SK-N-SH treated with all-trans-retinoic acid at 6 μM for 48 hours (cell line): ENCODE measurements around the gene KLHL20.
"Not testable (repeated sequence)": the region's sequence is repeated elsewhere in the genome, so short reads cannot be mapped to it uniquely, and the experiment has no call there.

Experiments used
- ATAC-seq: fragments of 200-7000 bp; cut with Tn5 transposase; 3 replicates; pipeline ENCODE4 v1.9.1; 2020; ENCODE audit warnings: mild to moderate bottlenecking, moderate library complexity
- ARNTL ChIP-seq: fragments of 450-650 bp; formaldehyde crosslinking; IDR thresholded peaks from 2 replicates; pipeline ENCODE4 v1.5.0; 2020; ENCODE audit warnings: low read depth, mild to moderate bottlenecking, moderate library complexity, borderline replicate concordance
- BACH2 ChIP-seq: fragments of 250-450 bp; sonication (Bioruptor Pico); IDR thresholded peaks from 2 replicates; pipeline ENCODE4 v1.9.0; 2021; ENCODE audit warnings: mild to moderate bottlenecking, borderline replicate concordance
- CREB5 ChIP-seq: fragments of 250-450 bp; sonication (Bioruptor Pico); IDR thresholded peaks from 2 replicates; pipeline ENCODE4 v1.5.1; 2020; ENCODE audit warnings: low read depth, mild to moderate bottlenecking, moderate library complexity
- CSDC2 ChIP-seq: fragments of 250-450 bp; sonication (Bioruptor Pico); IDR thresholded peaks from 2 replicates; pipeline ENCODE4 v1.5.0; 2020; ENCODE audit warnings: mild to moderate bottlenecking, moderate library complexity
- CSRNP3 ChIP-seq: fragments of 250-450 bp; sonication (Bioruptor Pico); IDR thresholded peaks from 2 replicates; pipeline ENCODE4 v1.5.1; 2021; ENCODE audit warnings: mild to moderate bottlenecking, moderate library complexity
- ESRRG ChIP-seq: fragments of 250-450 bp; sonication (Bioruptor Pico); IDR thresholded peaks from 2 replicates; pipeline ENCODE4 v1.6.1; 2021; ENCODE audit warnings: mild to moderate bottlenecking
- GLIS3 ChIP-seq: fragments of 250-450 bp; sonication (Bioruptor Pico); IDR thresholded peaks from 2 replicates; pipeline ENCODE4 v1.5.0; 2020; ENCODE audit warnings: mild to moderate bottlenecking, moderate library complexity
- ISL1 ChIP-seq: fragments of 250-450 bp; sonication (Bioruptor Pico); IDR thresholded peaks from 2 replicates; pipeline ENCODE4 v2.1.2; 2022; ENCODE audit warnings: mild to moderate bottlenecking, moderate library complexity
- OSR1 ChIP-seq: fragments of 250-450 bp; sonication (Bioruptor Pico); IDR thresholded peaks from 2 replicates; pipeline ENCODE4 v1.8.0; 2022; ENCODE audit warnings: moderate library complexity, mild to moderate bottlenecking, inconsistent platforms
- PATZ1 ChIP-seq: fragments of 250-450 bp; sonication (Bioruptor Pico); IDR thresholded peaks from 2 replicates; pipeline ENCODE4 v1.8.0; 2020; ENCODE audit warnings: mild to moderate bottlenecking, moderate library complexity, borderline replicate concordance
- POU6F1 ChIP-seq: fragments of 250-450 bp; sonication (Bioruptor Pico); IDR thresholded peaks from 2 replicates; pipeline ENCODE4 v1.8.0; 2021; ENCODE audit warnings: low read depth, mild to moderate bottlenecking, moderate library complexity, borderline replicate concordance
- PPARA ChIP-seq: fragments of 250-450 bp; sonication (Bioruptor Pico); IDR thresholded peaks from 2 replicates; pipeline ENCODE4 v1.5.0; 2020; ENCODE audit warnings: mild to moderate bottlenecking, borderline replicate concordance
- RARB ChIP-seq: fragments of 250-450 bp; sonication (Bioruptor Pico); IDR thresholded peaks from 2 replicates; pipeline ENCODE4 v1.8.0; 2021; ENCODE audit warnings: mild to moderate bottlenecking, moderate library complexity
- SNAI2 ChIP-seq: fragments of 250-450 bp; sonication (Bioruptor Pico); IDR thresholded peaks from 2 replicates; pipeline ENCODE4 v1.5.0; 2020; ENCODE audit warnings: mild to moderate bottlenecking, moderate library complexity
- TCF4 ChIP-seq: fragments of 250-450 bp; sonication (Bioruptor Pico); IDR thresholded peaks from 2 replicates; pipeline ENCODE4 v1.8.0; 2021; ENCODE audit warnings: mild to moderate bottlenecking, moderate library complexity, borderline replicate concordance
- TOX ChIP-seq: fragments of 250-450 bp; sonication (Bioruptor Pico); IDR thresholded peaks from 2 replicates; pipeline ENCODE4 v1.8.0; 2021; ENCODE audit warnings: mild to moderate bottlenecking, moderate library complexity, borderline replicate concordance
- TSHZ2 ChIP-seq: fragments of 250-450 bp; sonication (Bioruptor Pico); IDR thresholded peaks from 2 replicates; pipeline ENCODE4 v1.5.0; 2020; ENCODE audit warnings: mild to moderate bottlenecking, moderate library complexity
- ZFP3 ChIP-seq: fragments of 250-450 bp; sonication (Bioruptor Pico); IDR thresholded peaks from 2 replicates; pipeline ENCODE4 v1.5.0; 2020; ENCODE audit warnings: mild to moderate bottlenecking, moderate library complexity
- ZFP30 ChIP-seq: fragments of 450-650 bp; formaldehyde crosslinking; IDR thresholded peaks from 2 replicates; pipeline ENCODE4 v1.5.0; 2022; ENCODE audit warnings: mild to moderate bottlenecking, moderate library complexity
- ZNF565 ChIP-seq: fragments of 450-650 bp; formaldehyde crosslinking; conservative IDR thresholded peaks from 2 replicates; pipeline ENCODE4 v1.5.0; 2020; ENCODE audit warnings: low read depth, mild to moderate bottlenecking, moderate library complexity
- ZNF70 ChIP-seq: fragments of 450-650 bp; formaldehyde crosslinking; IDR thresholded peaks from 2 replicates; pipeline ENCODE4 v1.5.0; 2020; ENCODE audit warnings: mild to moderate bottlenecking, moderate library complexity
- ZNF8 ChIP-seq: fragments of 450-650 bp; formaldehyde crosslinking; IDR thresholded peaks from 2 replicates; pipeline ENCODE4 v1.5.0; 2020; ENCODE audit warnings: mild to moderate bottlenecking, moderate library complexity

Gene KLHL20

GRCh38 chr1:173714441-173714758 is 381 bp upstream of the KLHL20 start:
- TF ChIP-seq TOX: no peak
- TF ChIP-seq CSDC2: no peak
- TF ChIP-seq OSR1 (CRISPR knock-in tag): no peak
- no peak for TF ChIP-seq CSRNP3 (CRISPR knock-in tag)
- no peak for TF ChIP-seq ZFP3 (CRISPR knock-in tag)
- no peak for TF ChIP-seq ZNF565
- TF ChIP-seq SNAI2 (CRISPR knock-in tag): no peak
- no peak for ATAC-seq

GRCh38 chr1:173715538-173715844 is 710 bp downstream of the KLHL20 start:
- ATAC-seq: no peak; the same call in 2 of the 3 replicates
- TF ChIP-seq ESRRG (CRISPR knock-in tag) (no peak), POU6F1 (no peak), ZFP30 (no peak), CREB5 (CRISPR knock-in tag) (no peak), PPARA (no peak), ISL1 (CRISPR knock-in tag) (no peak), TSHZ2 (no peak), ZNF565 (no peak), TOX (no peak)
- TF ChIP-seq, all 23 proteins: peak for 0

- no peak for ATAC-seq
- TF ChIP-seq TSHZ2 (no peak), BACH2 (CRISPR knock-in tag) (no peak), ISL1 (CRISPR knock-in tag) (no peak), ZNF8 (no peak), ZNF70 (no peak), SNAI2 (CRISPR knock-in tag) (no peak), TCF4 (CRISPR knock-in tag) (no peak)
These were observed 2.5 kb downstream of the KLHL20 start for GRCh38 chr1:173717238-173717637.

- not testable (repeated sequence) for ATAC-seq
These were observed 16.6 kb downstream of the KLHL20 start for GRCh38 chr1:173731331-173731730.

- ATAC-seq: no peak
- TF ChIP-seq ZNF70 (no peak), RARB (CRISPR knock-in tag) (no peak), TOX (no peak), OSR1 (CRISPR knock-in tag) (no peak), PATZ1 (no peak), ZNF565 (no peak), ARNTL (no peak), CSRNP3 (CRISPR knock-in tag) (no peak), TCF4 (CRISPR knock-in tag) (no peak), GLIS3 (no peak)
These were observed 19.1 kb downstream of the KLHL20 start for GRCh38 chr1:173733912-173734311.
